ENCODE results near the gene SLC13A2. TPM values are rescaled to one million over a fixed set of nuclear protein-coding genes. Genes with fewer than 3 reads are reported as not detected.
A peak's percentile ranks its signal among the peaks of the same experiment; 100 is the strongest.
"Not testable (repeated sequence)": the region's sequence is repeated elsewhere in the genome, so short reads cannot be mapped to it uniquely, and the experiment has no call there.

Gene SLC13A2
- polyA plus RNA-seq, 1 donor: 10.7 TPM

- H3K27me3 ChIP-seq (ENCODE audit: control insufficient read depth, insufficient read depth, low read length): no peaks in the 10 kb centered on the region
- H3K9me3 ChIP-seq (ENCODE audit: control insufficient read depth, low read depth, low read length): no peaks in the 10 kb centered on the region
- no peak overlapping the region for H3K4me3 ChIP-seq (ENCODE audit: low read length)
- 69% methylated on average over 2 of the region's 5 CpGs for WGBS (ENCODE audit: insufficient coverage, low lambda C conversion rate)
- DNase-seq: no peak
- H3K36me3 ChIP-seq (ENCODE audit: control insufficient read depth, insufficient read depth, low read length): no peaks in the 10 kb centered on the region
- no peaks in the 10 kb centered on the region for H3K4me1 ChIP-seq (ENCODE audit: control insufficient read depth, insufficient read depth, low read length)
- H3K27ac ChIP-seq (ENCODE audit: low read length): no peak overlapping the region
Observed at GRCh38 chr17:28447396-28447760, 26.1 kb upstream of the SLC13A2 start.

GRCh38 chr17:28449859-28450258 is 23.6 kb upstream of the SLC13A2 start:
- Histone ChIP-seq H3K4me1 (ENCODE audit: control insufficient read depth, insufficient read depth, low read length) (no peaks in the 10 kb centered on the region), H3K9me3 (ENCODE audit: control insufficient read depth, low read depth, low read length) (no peaks in the 10 kb centered on the region), H3K27me3 (ENCODE audit: control insufficient read depth, insufficient read depth, low read length) (no peaks in the 10 kb centered on the region), H3K4me3 (ENCODE audit: low read length) (no peak overlapping the region), H3K27ac (ENCODE audit: low read length) (no peak overlapping the region), H3K36me3 (ENCODE audit: control insufficient read depth, insufficient read depth, low read length) (no peaks in the 10 kb centered on the region)
- DNase-seq: no peak
- WGBS (ENCODE audit: insufficient coverage, low lambda C conversion rate): 80% methylated on average over 1 of the region's 1 CpG

- no peaks in the 10 kb centered on the region for H3K27me3 ChIP-seq (ENCODE audit: control insufficient read depth, insufficient read depth, low read length)
- H3K27ac ChIP-seq (ENCODE audit: low read length): no peak overlapping the region
- DNase-seq: no peak
- WGBS (ENCODE audit: insufficient coverage, low lambda C conversion rate): 80% methylated on average over 1 of the region's 6 CpGs
- H3K4me3 ChIP-seq (ENCODE audit: low read length): no peak overlapping the region
- no peaks in the 10 kb centered on the region for H3K36me3 ChIP-seq (ENCODE audit: control insufficient read depth, insufficient read depth, low read length)
- H3K4me1 ChIP-seq (ENCODE audit: control insufficient read depth, insufficient read depth, low read length): no peaks in the 10 kb centered on the region
- peaks cover 11% of the 10 kb centered on the region for H3K9me3 ChIP-seq (ENCODE audit: control insufficient read depth, low read depth, low read length)
Observed at GRCh38 chr17:28457890-28458289, 15.6 kb upstream of the SLC13A2 start.

- not testable (repeated sequence) for H3K27ac ChIP-seq (ENCODE audit: low read length); DNase-seq; H3K36me3 ChIP-seq (ENCODE audit: control insufficient read depth, insufficient read depth, low read length); H3K27me3 ChIP-seq (ENCODE audit: control insufficient read depth, insufficient read depth, low read length); H3K4me3 ChIP-seq (ENCODE audit: low read length); H3K4me1 ChIP-seq (ENCODE audit: control insufficient read depth, insufficient read depth, low read length)
- WGBS (ENCODE audit: insufficient coverage, low lambda C conversion rate): no CpG with 5 or more reads among the region's 32 CpGs
- H3K9me3 ChIP-seq (ENCODE audit: control insufficient read depth, low read depth, low read length): peaks cover 11% of the 10 kb centered on the region
Observed at GRCh38 chr17:28458881-28459280, 14.6 kb upstream of the SLC13A2 start.

GRCh38 chr17:28460901-28461300 is 12.5 kb upstream of the SLC13A2 start:
- no peak overlapping the region for H3K4me3 ChIP-seq (ENCODE audit: low read length)
- H3K4me1 ChIP-seq (ENCODE audit: control insufficient read depth, insufficient read depth, low read length): peaks cover 3% of the 10 kb centered on the region
- no CpG with 5 or more reads among the region's 10 CpGs for WGBS (ENCODE audit: insufficient coverage, low lambda C conversion rate)
- peaks cover 11% of the 10 kb centered on the region for H3K9me3 ChIP-seq (ENCODE audit: control insufficient read depth, low read depth, low read length)
- no peak for DNase-seq
- H3K27me3 ChIP-seq (ENCODE audit: control insufficient read depth, insufficient read depth, low read length): no peaks in the 10 kb centered on the region
- H3K36me3 ChIP-seq (ENCODE audit: control insufficient read depth, insufficient read depth, low read length): no peaks in the 10 kb centered on the region
- H3K27ac ChIP-seq (ENCODE audit: low read length): no peak overlapping the region

GRCh38 chr17:28466001-28466400 is 7.4 kb upstream of the SLC13A2 start:
- Histone ChIP-seq H3K36me3 (ENCODE audit: control insufficient read depth, insufficient read depth, low read length) (no peaks in the 10 kb centered on the region), H3K27ac (ENCODE audit: low read length) (peak overlapping the region; percentile 40), H3K4me3 (ENCODE audit: low read length) (no peak overlapping the region), H3K27me3 (ENCODE audit: control insufficient read depth, insufficient read depth, low read length) (no peaks in the 10 kb centered on the region), H3K9me3 (ENCODE audit: control insufficient read depth, low read depth, low read length) (no peaks in the 10 kb centered on the region), H3K4me1 (ENCODE audit: control insufficient read depth, insufficient read depth, low read length) (peaks cover 27% of the 10 kb centered on the region)
- DNase-seq: no peak
- 80% methylated on average over 1 of the region's 9 CpGs for WGBS (ENCODE audit: insufficient coverage, low lambda C conversion rate)

GRCh38 chr17:28466521-28467048 is 6.9 kb upstream of the SLC13A2 start:
- Histone ChIP-seq H3K27me3 (ENCODE audit: control insufficient read depth, insufficient read depth, low read length) (no peaks in the 10 kb centered on the region), H3K36me3 (ENCODE audit: control insufficient read depth, insufficient read depth, low read length) (no peaks in the 10 kb centered on the region), H3K4me3 (ENCODE audit: low read length) (no peak overlapping the region), H3K27ac (ENCODE audit: low read length) (peak overlapping the region; percentile 40), H3K4me1 (ENCODE audit: control insufficient read depth, insufficient read depth, low read length) (peaks cover 33% of the 10 kb centered on the region), H3K9me3 (ENCODE audit: control insufficient read depth, low read depth, low read length) (no peaks in the 10 kb centered on the region)
- peak; percentile 20 to 70 for DNase-seq
- WGBS (ENCODE audit: insufficient coverage, low lambda C conversion rate): no CpG with 5 or more reads among the region's 5 CpGs

GRCh38 chr17:28467456-28468025 is 5.9 kb upstream of the SLC13A2 start:
- Histone ChIP-seq H3K27ac (ENCODE audit: low read length) (no peak overlapping the region), H3K4me1 (ENCODE audit: control insufficient read depth, insufficient read depth, low read length) (peaks cover 43% of the 10 kb centered on the region), H3K4me3 (ENCODE audit: low read length) (no peak overlapping the region), H3K27me3 (ENCODE audit: control insufficient read depth, insufficient read depth, low read length) (no peaks in the 10 kb centered on the region), H3K9me3 (ENCODE audit: control insufficient read depth, low read depth, low read length) (no peaks in the 10 kb centered on the region), H3K36me3 (ENCODE audit: control insufficient read depth, insufficient read depth, low read length) (no peaks in the 10 kb centered on the region)
- no CpG with 5 or more reads among the region's 17 CpGs for WGBS (ENCODE audit: insufficient coverage, low lambda C conversion rate)
- DNase-seq: no peak

- 71% methylated on average over 1 of the region's 20 CpGs for WGBS (ENCODE audit: insufficient coverage, low lambda C conversion rate)
- not testable (repeated sequence) for DNase-seq
Observed at GRCh38 chr17:28468033-28468735, 5.3 kb upstream of the SLC13A2 start.

GRCh38 chr17:28468781-28469180 is 4.7 kb upstream of the SLC13A2 start:
- H3K4me1 ChIP-seq (ENCODE audit: control insufficient read depth, insufficient read depth, low read length): peaks cover 54% of the 10 kb centered on the region

More at GRCh38 chr17:28468033-28468735, 5.3 kb upstream of the SLC13A2 start:
- not testable (repeated sequence) for H3K4me3 ChIP-seq (ENCODE audit: low read length); H3K9me3 ChIP-seq (ENCODE audit: control insufficient read depth, low read depth, low read length); H3K27ac ChIP-seq (ENCODE audit: low read length); H3K36me3 ChIP-seq (ENCODE audit: control insufficient read depth, insufficient read depth, low read length); H3K27me3 ChIP-seq (ENCODE audit: control insufficient read depth, insufficient read depth, low read length)
- H3K4me1 ChIP-seq (ENCODE audit: control insufficient read depth, insufficient read depth, low read length): peaks cover 48% of the 10 kb centered on the region

GRCh38 chr17:28469376-28469775 is 4.1 kb upstream of the SLC13A2 start:
- H3K27ac ChIP-seq (ENCODE audit: low read length): no peak overlapping the region
- H3K4me3 ChIP-seq (ENCODE audit: low read length): no peak overlapping the region
- DNase-seq: no peak
- peaks cover 59% of the 10 kb centered on the region for H3K4me1 ChIP-seq (ENCODE audit: control insufficient read depth, insufficient read depth, low read length)
- H3K36me3 ChIP-seq (ENCODE audit: control insufficient read depth, insufficient read depth, low read length): no peaks in the 10 kb centered on the region
- no peaks in the 10 kb centered on the region for H3K27me3 ChIP-seq (ENCODE audit: control insufficient read depth, insufficient read depth, low read length)
- WGBS (ENCODE audit: insufficient coverage, low lambda C conversion rate): 69% methylated on average over 5 of the region's 8 CpGs
- no peaks in the 10 kb centered on the region for H3K9me3 ChIP-seq (ENCODE audit: control insufficient read depth, low read depth, low read length)

More at GRCh38 chr17:28468781-28469180, 4.7 kb upstream of the SLC13A2 start:
- H3K27ac ChIP-seq (ENCODE audit: low read length): no peak overlapping the region
- H3K27me3 ChIP-seq (ENCODE audit: control insufficient read depth, insufficient read depth, low read length): no peaks in the 10 kb centered on the region
- H3K9me3 ChIP-seq (ENCODE audit: control insufficient read depth, low read depth, low read length): no peaks in the 10 kb centered on the region
- H3K4me3 ChIP-seq (ENCODE audit: low read length): no peak overlapping the region
- H3K36me3 ChIP-seq (ENCODE audit: control insufficient read depth, insufficient read depth, low read length): no peaks in the 10 kb centered on the region
- no peak for DNase-seq

Measured in large intestine (tissue), 3 donors.